Endothelial cell of umbilical vein (primary cell): ENCODE results near the gene GNB1L. TPM values are rescaled to one million over a fixed set of nuclear protein-coding genes. Genes with fewer than 3 reads are reported as not detected.

ENCODE experiments used
- BruUV-seq: library from RNA; stranded (reverse); fragments of 400-500 nt; replicated peaks from 2 replicates; lab custom pipeline; 2021; lab: Mats Ljungman, UMichigan
- CTCF ChIA-PET: fragments of 300-600, 350-600 bp; sonication (Branson Sonifier 250); formaldehyde crosslinking; loops from one replicate; lab custom pipeline; 2021; ENCODE audit warnings: antibody characterized with exemption, inconsistent platforms; lab: Charles Lee
- POLR2A ChIA-PET: fragments of 300-600, 350-600 bp; sonication (Branson Sonifier 250); formaldehyde crosslinking; loops from one replicate; lab custom pipeline; 2021; ENCODE audit warnings: antibody characterized with exemption, inconsistent platforms; lab: Charles Lee
- DNase-seq: peaks from one replicate; pipeline ENCODE4 v3.0.0-alpha.2; 2011; ENCODE audit warnings: low read depth, low spot score
- FAIRE-seq: peaks from 2 replicates; lab custom pipeline; 2011; peaks lifted over from hg19 to GRCh38; lab: Jason Lieb, UNC
- H2AFZ ChIP-seq: 2 replicates; pipeline ENCODE4 v1.6.0; 2012; ENCODE audit warnings: low read depth, low read length, control low read depth, inconsistent platforms
- H3K27ac ChIP-seq: 2 replicates; pipeline ENCODE4 v1.5.1; 2011; ENCODE audit warnings: low read depth, mild to moderate bottlenecking, control low read depth, low read length, moderate library complexity; ENCODE audit not compliant: insufficient read depth
- H3K27me3 ChIP-seq, 2 experiments: 2 replicates each; pipeline versions ENCODE4 v1.6.0 to v1.6.1; 2011; ENCODE audit warnings: low read length in 2 of 2, mixed read lengths in 1 of 2; ENCODE audit not compliant: control insufficient read depth in 2 of 2, insufficient read depth in 2 of 2
- H3K36me3 ChIP-seq, 2 experiments: 2 replicates in 1 of 2; 3 replicates in 1 of 2; pipeline ENCODE4 v1.5.1; 2011; ENCODE audit warnings: low read length in 2 of 2, mild to moderate bottlenecking in 1 of 2, moderate library complexity in 1 of 2; ENCODE audit not compliant: control insufficient read depth in 2 of 2, insufficient read depth in 2 of 2; ENCODE audit errors: extremely low read depth in 1 of 2
- H3K4me1 ChIP-seq: 3 replicates; pipeline ENCODE4 v1.5.1; 2011; ENCODE audit warnings: mild to moderate bottlenecking, low read length; ENCODE audit not compliant: control insufficient read depth, insufficient read depth; ENCODE audit errors: extremely low read depth
- H3K4me2 ChIP-seq: 2 replicates; pipeline ENCODE4 v1.6.1; 2011; ENCODE audit warnings: low read length, control low read depth, mixed read lengths; ENCODE audit not compliant: insufficient read depth
- H3K4me3 ChIP-seq, 3 experiments: fragments of 200-600 bp in 1 of 3; sonication (generic), shearing (Covaris generic) in 1 of 3; replicated peaks in 1 of 3; 2 replicates each; pipeline ENCODE4 v1.5.1; 2011 to 2016; ENCODE audit warnings: control low read depth in 3 of 3, low read length in 3 of 3, mild to moderate bottlenecking in 2 of 3, inconsistent platforms in 1 of 3, low read depth in 1 of 3, moderate library complexity in 1 of 3; ENCODE audit not compliant: insufficient read depth in 1 of 3
- H3K79me2 ChIP-seq: 2 replicates; pipeline ENCODE4 v1.6.0; 2012; ENCODE audit warnings: low read length, inconsistent platforms; ENCODE audit not compliant: control insufficient read depth, insufficient read depth
- H3K9ac ChIP-seq: replicated peaks from 2 replicates; pipeline ENCODE3; 2011; ENCODE audit warnings: low read length, control low read depth; ENCODE audit not compliant: insufficient read depth; ENCODE audit errors: extremely low read depth
- H3K9me1 ChIP-seq: replicated peaks from 3 replicates; pipeline ENCODE4 v1.6.0; 2011; ENCODE audit warnings: mild to moderate bottlenecking, low read length; ENCODE audit not compliant: control insufficient read depth, insufficient read depth; ENCODE audit errors: extremely low read depth
- H3K9me3 ChIP-seq: replicated peaks from 2 replicates; pipeline ENCODE4 v1.5.1; 2012; ENCODE audit warnings: low read length, inconsistent platforms; ENCODE audit not compliant: control insufficient read depth, insufficient read depth
- H4K20me1 ChIP-seq: replicated peaks from 2 replicates; pipeline ENCODE3; 2011; ENCODE audit warnings: mild to moderate bottlenecking, low read length; ENCODE audit not compliant: control insufficient read depth, insufficient read depth; ENCODE audit errors: extremely low read depth
- CTCF ChIP-seq, 2 donors: IDR thresholded peaks; 1 replicate in 1 of 2; 2 replicates in 1 of 2; pipeline ENCODE4 v1.5.1; 2011; ENCODE audit warnings: low read length in 2 of 2, mild to moderate bottlenecking in 2 of 2, moderate library complexity in 2 of 2, control low read depth in 1 of 2, inconsistent platforms in 1 of 2, low read depth in 1 of 2; ENCODE audit not compliant: insufficient read depth in 1 of 2; ENCODE audit errors: extremely low read depth in 1 of 2
- POLR2A ChIP-seq: IDR thresholded peaks from 2 replicates; pipeline ENCODE4 v1.6.1; 2012; ENCODE audit warnings: low read depth, mild to moderate bottlenecking, control low read depth, low read length
- POLR2AphosphoS5 ChIP-seq: IDR thresholded peaks from 2 replicates; pipeline ENCODE4 v1.6.1; 2012; ENCODE audit warnings: low read depth, mild to moderate bottlenecking, control low read depth, low read length, moderate library complexity; ENCODE audit not compliant: insufficient read depth
- dilution Hi-C: fragments of 300-500 bp; cut with MboI; formaldehyde crosslinking; loops from one replicate; pipeline ENCODE4 v1.15.0; 2019; ENCODE audit warnings: low sequenced_read_pairs; ENCODE audit not compliant: extremely low pct_ligation_motif_present
- intact Hi-C: fragments of 100-400 bp; cut with micrococcal nuclease; formaldehyde crosslinking; loops from one replicate; pipeline ENCODE4 v1.10.0; 2022
- polyA plus RNA-seq, 4 experiments: library from polyadenylated mRNA; depleted of rRNA in 3 of 4; stranded (reverse) in 3 of 4; unstranded in 1 of 4; fragments of >200 nt; gene quantifications; 2 replicates each; pipeline versions ENCODE4 v1.2.1 to v1.2.3, GENCODE V29; 2011 to 2012; ENCODE audit warnings: missing spikeins in 1 of 4
- total RNA-seq: library from RNA; stranded (reverse); gene quantifications from 2 replicates; pipeline ENCODE4 v1.2.3, GENCODE V29; 2021

Gene GNB1L
- total and polyA plus RNA-seq, 2 donors (not counting 3 experiments of a cell fraction or from before 2014, with no cell fraction given): 5.4 to 5.9 TPM

GRCh38 chr22:19855504-19856409, 1.1 kb upstream of the GNB1L start:
- Histone ChIP-seq H3K9ac (peak overlapping the region; percentile 77), H3K4me1 (peaks cover 25% of the 10 kb centered on the region), H2AFZ (peak overlapping the region; percentile 58), H3K79me2 (peaks cover 42% of the 10 kb centered on the region), H3K27me3 (no peaks in the 10 kb centered on the region), H3K36me3 (peaks cover 14 to 16% of the 10 kb centered on the region in 2 experiments), H3K4me2 (peak overlapping the region; percentile 68), H3K27ac (peak overlapping the region; percentile 65), H3K4me3 (peak overlapping the region; percentile 3 to 97 (median 56)), H3K9me3 (no peaks in the 10 kb centered on the region), H3K9me1 (no peaks in the 10 kb centered on the region), H4K20me1 (no peaks in the 10 kb centered on the region)
- intact Hi-C loops (loop anchor here (1.0 to 2.0 kb wide), 2 partner anchors 19 to 125 kb away; no protein-coding TSS in a partner anchor), dilution Hi-C loops (no loop called here)
- FAIRE-seq: peak; percentile 95
- no peak for TF ChIP-seq CTCF (IDR thresholded peaks at IDR 0.05; ENCODE audit: extremely low read depth in 1 of 2, insufficient read depth in 1 of 2, low read depth in 1 of 2, low read length in 2 of 2)
- TF ChIP-seq POLR2AphosphoS5: peak; percentile 25
- TF ChIP-seq POLR2A: peak; percentile 61
- TSS peak; percentile 33 for BruUV-seq
- ChIA-PET CTCF (interaction anchor here (0.9 to 2.3 kb wide), 11 partner anchors 10 to 132 kb away, joined by 3 to 13 read pairs (median 4); partner anchors contain the start of gene GP1BB), POLR2A (interaction anchor here (1.1 to 1.3 kb wide), 2 partner anchors 11 to 15 kb away, joined by 3 read pairs; no protein-coding TSS in a partner anchor)
- DNase-seq: peak; percentile 62
